HEK293 (cell line): ENCODE measurements around the gene HOXD11.
A peak's percentile ranks its signal among the peaks of the same experiment; 100 is the strongest.

Experiments used
- CTCF ChIA-PET: fragments of 350-600 bp; formaldehyde crosslinking; extraction: SDS; loops from one replicate; lab custom pipeline; 2021; ENCODE audit warnings: antibody characterized with exemption; lab: Yijun Ruan, JAX
- POLR2A ChIA-PET: fragments of 300-600 bp; formaldehyde crosslinking; extraction: SDS; loops from one replicate; lab custom pipeline; 2020; ENCODE audit warnings: antibody characterized with exemption, inconsistent platforms; lab: Yijun Ruan, JAX
- H3K27ac ChIP-seq: fragments of 200-500 bp; sonication (Bioruptor generic); 2 replicates; pipeline ENCODE4 v1.5.1; 2014; ENCODE audit warnings: low read depth, low read length, control low read depth, inconsistent platforms; ENCODE audit errors: extremely low read depth
- H3K36me3 ChIP-seq, 2 experiments: fragments of 200-500 bp in 1 of 2; sonication (Bioruptor generic) in 1 of 2; 1 replicate in 1 of 2; 2 replicates in 1 of 2; pipeline ENCODE4 v1.5.1; 2014 to 2017; ENCODE audit warnings: inconsistent platforms in 2 of 2, low read length in 2 of 2; ENCODE audit not compliant: control insufficient read depth in 2 of 2, insufficient read depth in 1 of 2
- H3K4me1 ChIP-seq: fragments of 200-500 bp; sonication (Bioruptor generic); 2 replicates; pipeline ENCODE4 v1.5.1; 2014; ENCODE audit warnings: mild to moderate bottlenecking, low read length, inconsistent platforms; ENCODE audit not compliant: control insufficient read depth, insufficient read depth
- H3K4me3 ChIP-seq: 2 replicates; pipeline ENCODE4 v1.5.1; 2011; ENCODE audit warnings: low read depth, mild to moderate bottlenecking, control low read depth, low read length, moderate library complexity
- H3K9me3 ChIP-seq: fragments of 200-500 bp; sonication (Bioruptor generic); 2 replicates; pipeline ENCODE4 v1.5.1; 2014; ENCODE audit warnings: low read depth, low read length, inconsistent platforms; ENCODE audit not compliant: control insufficient read depth, insufficient read depth
- BCL6B ChIP-seq: fragments of 450-650 bp; formaldehyde crosslinking; IDR thresholded peaks from 2 replicates; pipeline ENCODE4 v1.5.1; 2017; ENCODE audit warnings: missing biosample characterization, missing genetic modification characterization
- GFI1B ChIP-seq: fragments of 450-650 bp; formaldehyde crosslinking; IDR thresholded peaks from 2 replicates; pipeline ENCODE4 v1.5.1; 2016; ENCODE audit warnings: missing biosample characterization, missing genetic modification characterization
- GLI4 ChIP-seq: fragments of 450-650 bp; formaldehyde crosslinking; IDR thresholded peaks from 2 replicates; pipeline ENCODE4 v1.5.1; 2016; ENCODE audit warnings: missing biosample characterization, missing genetic modification characterization
- HOXC10 ChIP-seq: sonication (generic); formaldehyde crosslinking; IDR thresholded peaks from 2 replicates; pipeline ENCODE4 v1.8.1; 2023; ENCODE audit warnings: mild to moderate bottlenecking, missing genetic modification reagents
- MEIS1 ChIP-seq: sonication (generic); formaldehyde crosslinking; IDR thresholded peaks from 2 replicates; pipeline ENCODE4 v1.8.1; 2022; ENCODE audit warnings: missing genetic modification reagents, mild to moderate bottlenecking, borderline replicate concordance
- SETDB1 ChIP-seq: IDR thresholded peaks from one replicate; pipeline ENCODE4 v1.6.1; 2017; ENCODE audit warnings: mild to moderate bottlenecking, low read length, moderate library complexity, mixed read lengths; ENCODE audit not compliant: insufficient read length
- WT1 ChIP-seq: fragments of 450-650 bp; formaldehyde crosslinking; IDR thresholded peaks from 2 replicates; pipeline ENCODE4 v1.5.1; 2016; ENCODE audit warnings: missing biosample characterization, missing genetic modification characterization
- ZNF155 ChIP-seq: fragments of 450-650 bp; formaldehyde crosslinking; IDR thresholded peaks from 2 replicates; pipeline ENCODE4 v1.5.1; 2016; ENCODE audit warnings: missing biosample characterization, missing genetic modification characterization
- ZNF274 ChIP-seq, 2 experiments: fragments of 200-500 bp in 1 of 2; fragments of 450-650 bp in 1 of 2; sonication (Bioruptor generic) in 1 of 2; formaldehyde crosslinking in 1 of 2; IDR thresholded peaks; 2 replicates each; pipeline versions ENCODE4 v1.5.1 to v1.6.1; 2014 to 2016; ENCODE audit warnings: borderline replicate concordance in 1 of 2, inconsistent platforms in 1 of 2, low read length in 1 of 2, missing biosample characterization in 1 of 2, missing genetic modification characterization in 1 of 2
- ZNF302 ChIP-seq: fragments of 450-650 bp; formaldehyde crosslinking; IDR thresholded peaks from 2 replicates; pipeline ENCODE4 v1.5.1; 2016; ENCODE audit warnings: missing biosample characterization, missing genetic modification characterization, low read depth
- ZNF324 ChIP-seq: fragments of 450-650 bp; formaldehyde crosslinking; IDR thresholded peaks from 2 replicates; pipeline ENCODE4 v1.5.1; 2016; ENCODE audit warnings: missing biosample characterization, missing genetic modification characterization
- ZNF394 ChIP-seq: fragments of 450-650 bp; formaldehyde crosslinking; IDR thresholded peaks from 2 replicates; pipeline ENCODE4 v1.5.1; 2016; ENCODE audit warnings: missing biosample characterization, missing genetic modification characterization, mild to moderate bottlenecking, moderate library complexity, borderline replicate concordance
- ZNF558 ChIP-seq: fragments of 450-650 bp; formaldehyde crosslinking; IDR thresholded peaks from 2 replicates; pipeline ENCODE4 v1.5.1; 2016; ENCODE audit warnings: missing biosample characterization, missing genetic modification characterization
- ZNF621 ChIP-seq: fragments of 450-650 bp; formaldehyde crosslinking; IDR thresholded peaks from 2 replicates; pipeline ENCODE4 v1.5.1; 2017; ENCODE audit warnings: missing biosample characterization, missing genetic modification characterization
- ZNF664 ChIP-seq: fragments of 450-650 bp; formaldehyde crosslinking; IDR thresholded peaks from 2 replicates; pipeline ENCODE4 v1.5.1; 2016; ENCODE audit warnings: missing biosample characterization, missing genetic modification characterization
- ZNF677 ChIP-seq: fragments of 450-650 bp; IDR thresholded peaks from 2 replicates; pipeline ENCODE4 v1.5.0; 2018; ENCODE audit warnings: missing biosample characterization, mild to moderate bottlenecking, missing genetic modification characterization, moderate library complexity
- ZSCAN30 ChIP-seq: fragments of 450-650 bp; IDR thresholded peaks from 2 replicates; pipeline ENCODE4 v1.5.1; 2018; ENCODE audit warnings: missing biosample characterization, mild to moderate bottlenecking, missing genetic modification characterization, moderate library complexity
- TF ChIP-seq, protein P1 (sequence below): fragments of 450-650 bp; formaldehyde crosslinking; IDR thresholded peaks from 2 replicates; pipeline ENCODE4 v1.5.1; 2016; ENCODE audit warnings: missing biosample characterization, missing genetic modification characterization, borderline replicate concordance

Gene HOXD11

GRCh38 chr2:176072951-176073904 is 33.9 kb upstream of the HOXD11 start (continued):
- no peak for TF ChIP-seq GLI4 (tag by site-specific recombination)
- no peak for TF ChIP-seq ZNF677 (tag by site-specific recombination)
- peak; percentile 28; the same call in 1 of the 2 replicates for TF ChIP-seq ZNF664 (tag by site-specific recombination)
- no peak for TF ChIP-seq ZSCAN30 (tag by site-specific recombination)
- no peak for TF ChIP-seq ZNF394
- TF ChIP-seq ZNF155 (tag by site-specific recombination) = no peak
- TF ChIP-seq BCL6B = no peak
- no peak for TF ChIP-seq GFI1B (tag by site-specific recombination)
- no peak for TF ChIP-seq ZNF302 (tag by site-specific recombination)
- no peak for TF ChIP-seq ZNF274 (IDR thresholded peaks at IDR 0.05; ENCODE audit: low read length)
- TF ChIP-seq ZNF274 (tag by site-specific recombination; IDR thresholded peaks at IDR 0.05; ENCODE audit: borderline replicate concordance) = no peak
- TF ChIP-seq WT1 (tag by site-specific recombination) = no peak
- no peak for TF ChIP-seq ZNF558 (tag by site-specific recombination)
- peak; percentile 24 for TF ChIP-seq SETDB1
- TF ChIP-seq, protein P1, sequence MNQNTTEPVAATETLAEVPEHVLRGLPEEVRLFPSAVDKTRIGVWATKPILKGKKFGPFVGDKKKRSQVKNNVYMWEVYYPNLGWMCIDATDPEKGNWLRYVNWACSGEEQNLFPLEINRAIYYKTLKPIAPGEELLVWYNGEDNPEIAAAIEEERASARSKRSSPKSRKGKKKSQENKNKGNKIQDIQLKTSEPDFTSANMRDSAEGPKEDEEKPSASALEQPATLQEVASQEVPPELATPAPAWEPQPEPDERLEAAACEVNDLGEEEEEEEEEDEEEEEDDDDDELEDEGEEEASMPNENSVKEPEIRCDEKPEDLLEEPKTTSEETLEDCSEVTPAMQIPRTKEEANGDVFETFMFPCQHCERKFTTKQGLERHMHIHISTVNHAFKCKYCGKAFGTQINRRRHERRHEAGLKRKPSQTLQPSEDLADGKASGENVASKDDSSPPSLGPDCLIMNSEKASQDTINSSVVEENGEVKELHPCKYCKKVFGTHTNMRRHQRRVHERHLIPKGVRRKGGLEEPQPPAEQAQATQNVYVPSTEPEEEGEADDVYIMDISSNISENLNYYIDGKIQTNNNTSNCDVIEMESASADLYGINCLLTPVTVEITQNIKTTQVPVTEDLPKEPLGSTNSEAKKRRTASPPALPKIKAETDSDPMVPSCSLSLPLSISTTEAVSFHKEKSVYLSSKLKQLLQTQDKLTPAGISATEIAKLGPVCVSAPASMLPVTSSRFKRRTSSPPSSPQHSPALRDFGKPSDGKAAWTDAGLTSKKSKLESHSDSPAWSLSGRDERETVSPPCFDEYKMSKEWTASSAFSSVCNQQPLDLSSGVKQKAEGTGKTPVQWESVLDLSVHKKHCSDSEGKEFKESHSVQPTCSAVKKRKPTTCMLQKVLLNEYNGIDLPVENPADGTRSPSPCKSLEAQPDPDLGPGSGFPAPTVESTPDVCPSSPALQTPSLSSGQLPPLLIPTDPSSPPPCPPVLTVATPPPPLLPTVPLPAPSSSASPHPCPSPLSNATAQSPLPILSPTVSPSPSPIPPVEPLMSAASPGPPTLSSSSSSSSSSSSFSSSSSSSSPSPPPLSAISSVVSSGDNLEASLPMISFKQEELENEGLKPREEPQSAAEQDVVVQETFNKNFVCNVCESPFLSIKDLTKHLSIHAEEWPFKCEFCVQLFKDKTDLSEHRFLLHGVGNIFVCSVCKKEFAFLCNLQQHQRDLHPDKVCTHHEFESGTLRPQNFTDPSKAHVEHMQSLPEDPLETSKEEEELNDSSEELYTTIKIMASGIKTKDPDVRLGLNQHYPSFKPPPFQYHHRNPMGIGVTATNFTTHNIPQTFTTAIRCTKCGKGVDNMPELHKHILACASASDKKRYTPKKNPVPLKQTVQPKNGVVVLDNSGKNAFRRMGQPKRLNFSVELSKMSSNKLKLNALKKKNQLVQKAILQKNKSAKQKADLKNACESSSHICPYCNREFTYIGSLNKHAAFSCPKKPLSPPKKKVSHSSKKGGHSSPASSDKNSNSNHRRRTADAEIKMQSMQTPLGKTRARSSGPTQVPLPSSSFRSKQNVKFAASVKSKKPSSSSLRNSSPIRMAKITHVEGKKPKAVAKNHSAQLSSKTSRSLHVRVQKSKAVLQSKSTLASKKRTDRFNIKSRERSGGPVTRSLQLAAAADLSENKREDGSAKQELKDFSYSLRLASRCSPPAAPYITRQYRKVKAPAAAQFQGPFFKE (tag by site-specific recombination) = no peak
- TF ChIP-seq, all 188 proteins: peak for 4

DNA sequence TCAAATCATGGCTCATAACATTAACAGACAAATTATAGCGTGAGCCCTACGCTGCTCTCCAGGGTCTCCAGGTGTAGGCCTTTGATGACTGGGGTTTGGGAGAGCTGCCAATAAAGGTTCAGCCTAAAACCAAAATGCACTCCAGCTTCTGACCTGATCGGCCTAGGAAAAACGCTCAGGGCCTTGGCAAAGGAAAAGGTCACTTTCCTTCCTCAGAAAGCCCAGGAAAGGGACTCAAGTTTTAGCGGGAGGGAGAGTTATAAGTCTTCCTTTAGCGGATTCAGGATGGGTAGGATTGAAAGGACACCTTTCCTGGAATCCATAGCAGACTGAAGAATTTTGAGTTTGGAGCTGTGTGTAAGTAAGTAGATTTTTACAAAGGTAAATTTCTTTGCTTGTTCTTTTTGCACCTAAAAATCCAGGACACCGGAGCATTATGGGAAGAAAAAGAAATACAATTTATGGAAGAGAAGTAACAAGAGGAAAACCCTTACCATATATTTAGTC is 32.1 kb upstream of the HOXD11 start:
- H3K27ac ChIP-seq = no peak overlapping the region
- CTCF ChIA-PET = interaction anchor here (1.6 kb wide), 1 partner anchor 709 kb away, joined by 3 read pairs; no protein-coding TSS in a partner anchor
- H3K4me3 ChIP-seq = no peak overlapping the region

More for the DNA sequence above, 32.1 kb upstream of the HOXD11 start:
- no peaks in the 10 kb centered on the region for H3K4me1 ChIP-seq
- no peaks in the 10 kb centered on the region for H3K36me3 ChIP-seq
- no peaks in the 10 kb centered on the region for H3K9me3 ChIP-seq
- POLR2A ChIA-PET = interaction anchor here (0.8 kb wide), 1 partner anchor 19 kb away, joined by 3 read pairs; no protein-coding TSS in a partner anchor
- TF ChIP-seq HOXC10 (CRISPR knock-in tag) (no peak), ZNF664 (tag by site-specific recombination) (no peak), ZNF621 (tag by site-specific recombination) (no peak), ZNF324 (tag by site-specific recombination) (no peak), MEIS1 (CRISPR knock-in tag) (no peak)
- TF ChIP-seq, all 188 proteins: peak for 0
